HG02840 (cell line): Measurements from ENCODE around the gene TMEM106A.
"Not testable (repeated sequence)": the region's sequence is repeated elsewhere in the genome, so short reads cannot be mapped to it uniquely, and the experiment has no call there.

ENCODE experiments used
- ATAC-seq: cut with Tn5 transposase; IDR thresholded peaks from one replicate; pipeline ENCODE4 v1.9.1; 2021; ENCODE audit warnings: mild to moderate bottlenecking, moderate library complexity, moderate number of reproducible peaks; ENCODE audit not compliant: unreplicated experiment, low FRiP score

The TMEM106A gene

GRCh38 chr17:43213545-43213944 is 1.9 kb downstream of the TMEM106A start:
- ATAC-seq: no peak

GRCh38 chr17:43215341-43215740 is 3.7 kb downstream of the TMEM106A start:
- ATAC-seq: no peak

GRCh38 chr17:43216369-43216761 is 4.7 kb downstream of the TMEM106A start:
- no peak for ATAC-seq

DNA sequence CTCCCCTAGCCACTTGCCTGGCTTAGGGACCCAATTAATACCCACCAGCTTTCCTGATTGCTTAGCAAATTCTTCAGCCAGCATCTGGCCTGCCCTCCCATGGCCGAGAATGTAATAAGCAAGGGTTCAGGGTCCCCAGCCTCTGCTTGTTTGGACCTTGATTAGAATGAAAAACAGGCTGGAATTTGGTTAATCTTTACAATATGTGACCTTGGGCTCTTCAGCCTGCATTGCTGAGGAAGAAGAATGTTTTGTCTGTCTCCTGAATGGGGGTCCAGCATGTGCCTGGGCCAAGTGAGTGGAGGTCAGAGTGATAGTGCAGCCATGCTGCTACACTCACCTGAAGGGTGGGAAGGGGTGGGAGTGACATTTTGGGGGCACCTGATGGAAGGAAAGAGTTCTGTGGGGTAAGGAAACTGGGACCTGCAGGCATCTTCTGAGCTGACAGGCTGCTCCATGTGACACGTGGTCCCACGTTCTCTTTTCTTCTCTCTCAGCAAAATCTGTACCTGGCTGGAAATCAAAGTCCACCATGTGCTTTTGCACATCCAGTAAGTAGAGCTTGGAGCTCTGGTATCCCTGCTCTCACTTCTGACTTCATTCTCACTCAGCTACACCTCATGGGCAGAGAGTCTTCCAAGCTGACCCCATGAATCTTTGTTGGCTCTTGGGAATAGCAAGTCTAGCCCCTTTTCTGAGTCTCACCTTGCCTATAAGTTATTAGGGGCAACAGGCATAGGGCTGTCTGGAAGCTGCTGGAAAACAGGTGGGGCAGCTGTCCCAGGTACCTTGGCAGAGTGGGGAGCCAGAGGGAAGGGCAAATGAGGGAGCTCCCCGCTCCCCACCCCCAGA is 5.3 kb downstream of the TMEM106A start:
- no peak for ATAC-seq

DNA sequence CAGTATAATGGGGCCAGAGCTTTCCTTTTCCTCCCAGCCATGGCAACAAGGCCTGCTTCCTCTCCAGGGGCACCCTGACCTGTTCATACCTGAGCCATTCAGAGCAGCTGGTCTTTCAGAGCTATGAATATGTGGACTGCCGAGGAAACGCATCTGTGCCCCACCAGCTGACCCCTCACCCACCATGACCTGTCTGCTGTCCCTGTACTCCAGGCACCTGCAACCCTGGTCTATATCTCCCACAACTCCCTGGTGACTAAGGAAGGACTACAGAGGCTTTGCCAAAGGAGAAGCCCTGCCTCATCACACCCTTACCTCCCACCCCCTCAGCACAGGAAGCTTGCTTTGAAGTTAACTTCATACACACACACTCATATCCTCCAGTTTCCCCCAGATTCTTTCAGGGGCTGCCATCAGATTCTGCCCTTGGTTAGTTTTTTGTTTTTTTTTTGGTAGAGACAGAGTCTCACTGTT is 6.0 kb downstream of the TMEM106A start:
- ATAC-seq: no peak

- ATAC-seq: no peak
Observed at GRCh38 chr17:43219001-43219400, 7.3 kb downstream of the TMEM106A start.

GRCh38 chr17:43219746-43220380 is 8.2 kb downstream of the TMEM106A start:
- no peak for ATAC-seq

- ATAC-seq: no peak
Observed at GRCh38 chr17:43220511-43221125, 8.9 kb downstream of the TMEM106A start.

DNA sequence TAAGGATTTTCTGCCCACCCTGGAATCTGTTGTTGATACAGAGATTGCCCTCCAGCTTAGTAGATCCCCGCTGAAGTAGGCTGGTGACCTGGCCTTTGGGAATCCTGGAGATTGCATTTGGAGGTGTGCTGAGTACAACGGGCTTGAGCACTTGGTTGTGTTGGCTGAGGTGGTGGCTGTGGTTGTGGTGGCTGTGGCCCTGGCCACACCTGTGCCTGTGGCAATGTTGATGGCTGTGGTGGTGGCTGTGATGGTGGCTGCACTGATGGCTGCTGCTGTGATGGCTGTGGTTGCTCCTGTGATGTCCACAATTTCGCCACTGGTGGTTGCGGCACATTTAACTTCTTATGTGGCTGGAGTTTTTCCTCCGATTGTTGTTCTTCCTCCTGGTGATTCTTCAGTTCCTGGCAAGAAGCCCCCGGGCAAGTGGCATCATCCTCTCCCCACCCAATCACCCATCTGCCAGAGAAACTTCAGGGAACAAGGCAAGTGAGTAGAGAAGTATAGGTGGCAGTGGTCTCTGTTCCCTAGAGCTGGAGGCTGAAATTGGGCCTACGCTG is 12.6 kb downstream of the TMEM106A start:
- no peak for ATAC-seq

- ATAC-seq: no peak
Observed at GRCh38 chr17:43226393-43226792, 14.7 kb downstream of the TMEM106A start.

GRCh38 chr17:43228020-43228782 is 16.5 kb downstream of the TMEM106A start, which contains the start of gene CCDC200:
TSS of gene CCDC200 (minus strand) at chr17:43228623. CDS start at chr17:43228554, 69 bp downstream.
- ATAC-seq: not testable (repeated sequence)

DNA sequence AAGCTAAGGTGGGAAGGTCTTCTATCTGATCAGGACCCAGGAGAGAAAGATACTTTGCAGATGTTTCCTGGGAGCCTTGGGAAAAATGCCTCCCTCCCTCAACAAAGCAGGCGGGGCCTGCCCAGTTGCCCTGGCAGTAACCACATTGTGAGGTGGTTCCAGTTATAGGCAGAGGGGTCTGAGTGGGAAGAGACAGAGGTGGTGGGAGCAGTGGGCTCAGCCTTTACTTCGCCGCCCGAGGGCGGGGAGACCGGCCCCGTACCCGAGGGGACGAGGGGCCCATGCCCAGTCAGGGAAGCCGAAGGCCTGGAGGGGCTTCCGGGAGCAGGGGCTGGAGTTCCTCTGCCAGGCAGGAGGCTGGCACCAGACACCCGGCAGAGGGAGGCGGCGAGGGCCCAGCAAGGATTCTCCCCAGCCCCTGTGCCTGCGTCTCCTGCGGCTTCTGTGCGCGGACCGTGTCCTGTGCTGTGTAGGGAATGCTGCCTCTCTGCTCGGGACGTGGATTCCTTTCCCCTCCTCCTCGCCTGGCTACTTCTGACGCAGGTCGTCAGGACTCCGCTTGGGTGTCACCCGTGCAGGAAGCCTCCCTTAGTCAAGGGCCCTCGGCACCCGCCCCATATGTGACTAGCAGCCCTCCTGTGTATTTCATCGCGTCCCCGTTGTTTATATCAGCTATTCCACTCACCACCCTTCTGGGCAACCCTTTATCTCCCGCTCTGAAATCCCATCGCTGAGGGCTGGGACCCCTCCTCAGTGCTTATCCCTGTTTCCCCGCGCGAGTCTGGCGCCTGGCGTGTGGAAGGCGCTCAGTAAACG is 19.7 kb downstream of the TMEM106A start:
- not testable (repeated sequence) for ATAC-seq

DNA sequence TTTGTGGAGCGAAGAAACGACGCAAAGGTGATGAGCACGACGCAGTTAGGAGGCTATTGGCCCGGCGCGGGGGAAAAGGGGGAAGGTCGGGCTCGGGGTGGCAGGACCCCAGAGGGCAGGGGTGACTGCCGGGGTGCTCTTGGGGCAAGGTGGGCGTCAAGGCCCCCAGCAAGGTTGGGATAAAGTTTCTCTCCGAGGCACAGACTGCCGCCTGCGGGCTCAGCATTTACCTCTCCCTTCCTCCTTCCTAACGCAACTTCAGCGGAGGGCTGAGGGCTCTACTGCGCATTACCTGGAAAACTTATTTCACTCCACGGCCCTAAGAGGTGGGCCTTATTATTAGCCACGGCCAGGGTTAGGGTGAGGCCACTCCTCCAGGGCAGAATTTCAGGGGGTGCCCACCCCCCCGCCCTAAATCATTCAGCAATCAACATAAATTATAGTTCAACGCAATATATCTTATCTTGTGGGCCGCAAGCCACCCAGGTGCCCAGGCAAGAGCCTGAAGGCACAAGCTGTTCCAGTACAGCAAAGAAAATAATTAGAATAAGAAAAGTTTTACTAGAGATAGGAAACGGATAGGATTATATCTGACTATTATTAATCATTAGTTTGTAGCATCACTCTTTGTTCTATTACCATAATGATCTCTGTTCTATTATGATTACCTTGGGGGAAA is 20.5 kb downstream of the TMEM106A start:
- not testable (repeated sequence) for ATAC-seq

DNA sequence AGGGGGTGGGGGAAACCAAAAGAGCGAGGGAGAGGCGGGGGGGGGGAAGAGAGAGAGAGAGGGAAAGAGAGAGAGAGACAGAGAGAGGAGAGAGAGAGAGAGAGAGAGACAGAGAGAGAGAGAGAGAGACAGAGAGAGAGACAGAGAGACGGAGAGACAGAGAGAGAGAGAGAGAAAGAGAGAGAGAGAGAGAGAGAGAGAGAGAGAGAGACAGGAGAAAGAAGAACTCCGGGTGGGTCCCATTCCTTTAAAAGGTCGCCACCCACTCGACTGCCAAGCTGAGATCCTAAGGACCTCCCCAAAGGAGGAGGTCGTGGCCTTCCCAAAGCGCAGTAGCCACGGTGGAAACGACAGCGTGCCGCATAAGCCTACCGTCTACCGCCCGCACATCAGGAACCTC is 21.6 kb downstream of the TMEM106A start:
- not testable (repeated sequence) for ATAC-seq

GRCh38 chr17:43233877-43234276 is 22.2 kb downstream of the TMEM106A start, which contains the start of gene RNU2-1:
TSS of gene RNU2-1 (minus strand) at chr17:43233977.
- ATAC-seq: not testable (repeated sequence)

- not testable (repeated sequence) for ATAC-seq
Observed at GRCh38 chr17:43239597-43239996, 27.9 kb downstream of the TMEM106A start.

- ATAC-seq: not testable (repeated sequence)
Observed at GRCh38 chr17:43240596-43241352, 29.1 kb downstream of the TMEM106A start.

DNA sequence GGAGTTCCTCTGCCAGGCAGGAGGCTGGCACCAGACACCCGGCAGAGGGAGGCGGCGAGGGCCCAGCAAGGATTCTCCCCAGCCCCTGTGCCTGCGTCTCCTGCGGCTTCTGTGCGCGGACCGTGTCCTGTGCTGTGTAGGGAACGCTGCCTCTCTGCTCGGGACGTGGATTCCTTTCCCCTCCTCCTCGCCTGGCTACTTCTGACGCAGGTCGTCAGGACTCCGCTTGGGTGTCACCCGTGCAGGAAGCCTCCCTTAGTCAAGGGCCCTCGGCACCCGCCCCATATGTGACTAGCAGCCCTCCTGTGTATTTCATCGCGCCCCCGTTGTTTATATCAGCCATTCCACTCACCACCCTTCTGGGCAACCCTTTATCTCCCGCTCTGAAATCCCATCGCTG is 34.8 kb downstream of the TMEM106A start:
- ATAC-seq: not testable (repeated sequence)
